ENCODE measurements around the gene LRRC70.

DNA sequence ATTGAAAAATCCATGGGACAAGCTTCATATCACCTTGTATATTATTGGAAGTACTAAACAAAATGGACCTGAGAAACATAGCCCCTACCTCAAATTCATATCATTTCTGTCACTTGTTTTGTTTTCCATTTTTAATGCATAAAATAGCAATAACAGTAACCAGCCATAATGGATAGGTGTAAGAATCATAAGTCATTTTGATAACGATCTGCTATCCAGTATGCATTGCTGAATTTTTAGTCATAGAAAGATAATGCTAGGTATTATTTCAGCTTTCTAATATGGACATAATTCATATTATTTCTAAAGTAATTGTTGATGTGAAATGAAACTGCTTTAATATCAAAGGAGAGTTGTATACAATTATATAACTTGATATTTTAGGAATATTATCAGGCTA, 1.1 kb upstream of the LRRC70 start:
- TF ChIP-seq, protein P1, sequence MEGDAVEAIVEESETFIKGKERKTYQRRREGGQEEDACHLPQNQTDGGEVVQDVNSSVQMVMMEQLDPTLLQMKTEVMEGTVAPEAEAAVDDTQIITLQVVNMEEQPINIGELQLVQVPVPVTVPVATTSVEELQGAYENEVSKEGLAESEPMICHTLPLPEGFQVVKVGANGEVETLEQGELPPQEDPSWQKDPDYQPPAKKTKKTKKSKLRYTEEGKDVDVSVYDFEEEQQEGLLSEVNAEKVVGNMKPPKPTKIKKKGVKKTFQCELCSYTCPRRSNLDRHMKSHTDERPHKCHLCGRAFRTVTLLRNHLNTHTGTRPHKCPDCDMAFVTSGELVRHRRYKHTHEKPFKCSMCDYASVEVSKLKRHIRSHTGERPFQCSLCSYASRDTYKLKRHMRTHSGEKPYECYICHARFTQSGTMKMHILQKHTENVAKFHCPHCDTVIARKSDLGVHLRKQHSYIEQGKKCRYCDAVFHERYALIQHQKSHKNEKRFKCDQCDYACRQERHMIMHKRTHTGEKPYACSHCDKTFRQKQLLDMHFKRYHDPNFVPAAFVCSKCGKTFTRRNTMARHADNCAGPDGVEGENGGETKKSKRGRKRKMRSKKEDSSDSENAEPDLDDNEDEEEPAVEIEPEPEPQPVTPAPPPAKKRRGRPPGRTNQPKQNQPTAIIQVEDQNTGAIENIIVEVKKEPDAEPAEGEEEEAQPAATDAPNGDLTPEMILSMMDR (IDR thresholded peaks at IDR 0.05; ENCODE audit: insufficient read depth, low read depth, low read length), result no peak
- no peak for TF ChIP-seq EZH2 (IDR thresholded peaks at IDR 0.05; ENCODE audit: insufficient read depth, low read length)
